Measurements from ENCODE around the gene SLC6A17. TPM values are rescaled to one million over a fixed set of nuclear protein-coding genes. Genes with fewer than 3 reads are reported as not detected.

The SLC6A17 gene
- total and polyA plus RNA-seq, 7 donors = under 0.01 to 0.83 (median 0.36) TPM; not detected in 2

DNA sequence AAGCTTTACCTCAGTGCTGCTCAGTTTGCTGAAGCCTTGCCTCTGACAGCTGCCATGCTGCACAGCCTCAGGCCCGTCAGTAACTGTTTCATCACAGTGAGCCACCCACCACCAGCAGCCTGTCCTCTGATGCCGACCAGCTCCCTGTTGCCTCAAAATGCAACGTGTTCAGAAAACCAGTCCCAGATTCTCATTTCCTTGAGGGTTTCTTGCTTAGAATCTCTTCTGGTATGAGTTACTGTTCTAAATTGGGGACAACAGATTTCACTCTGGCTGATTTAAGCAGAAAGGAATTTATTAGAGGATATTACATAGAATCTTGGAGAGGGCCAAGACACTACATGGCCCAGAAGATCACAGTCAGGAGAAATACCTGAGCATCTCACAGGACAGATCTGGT lies 27.1 kb upstream of the SLC6A17 start:
- no peak for TF ChIP-seq POLR2A (IDR thresholded peaks at IDR 0.05)
- TF ChIP-seq POLR2AphosphoS5 (IDR thresholded peaks at IDR 0.05) = no peak
- TF ChIP-seq CTCF (IDR thresholded peaks at IDR 0.05) = no peak
- H3K4me3 ChIP-seq = no peak overlapping the region
- H3K9me3 ChIP-seq = peaks cover 0 to 5% (median under 1%) of the 10 kb centered on the region in 4 donors
- H3K27me3 ChIP-seq = no peaks in the 10 kb centered on the region
- WGBS, 2 donors = 75 to 78% methylated on average over 3 of the region's 3 CpGs
- DNase-seq = no peak
- no peak overlapping the region for H3K27ac ChIP-seq
- H3K4me1 ChIP-seq = peaks cover 0 to 27% (median 23%) of the 10 kb centered on the region in 4 donors
- intact Hi-C loops (cut with DNase I) = no loop called here
- H3K36me3 ChIP-seq = no peaks in the 10 kb centered on the region

GRCh38 chr1:110125810-110126209 lies 24.5 kb upstream of the SLC6A17 start:
- peaks cover 8 to 17% (median 14%) of the 10 kb centered on the region in 3 donors for H3K27me3 ChIP-seq
- WGBS, 2 donors = 94 to 95% methylated on average over 4 of the region's 4 CpGs
- peaks cover 0 to 5% (median under 1%) of the 10 kb centered on the region in 4 donors for H3K9me3 ChIP-seq
- TF ChIP-seq POLR2AphosphoS5 (IDR thresholded peaks at IDR 0.05) (no peak), EP300 (IDR thresholded peaks at IDR 0.05) (no peak), CTCF (IDR thresholded peaks at IDR 0.05) (no peak), POLR2A (IDR thresholded peaks at IDR 0.05) (no peak)
- intact Hi-C loops (cut with DNase I) = no loop called here
- no peak overlapping the region for H3K4me3 ChIP-seq
- H3K4me1 ChIP-seq = peaks cover 0 to 31% (median 24%) of the 10 kb centered on the region in 4 donors
- DNase-seq = no peak
- H3K36me3 ChIP-seq = no peaks in the 10 kb centered on the region
- no peak overlapping the region for H3K27ac ChIP-seq

GRCh38 chr1:110130113-110130591 lies 20.1 kb upstream of the SLC6A17 start:
- Histone ChIP-seq H3K4me1 (peaks cover 0 to 16% (median 4%) of the 10 kb centered on the region in 4 donors), H3K27me3 (peaks cover 8 to 24% (median 21%) of the 10 kb centered on the region in 3 donors), H3K4me3 (no peak overlapping the region), H3K27ac (no peak overlapping the region), H3K36me3 (no peaks in the 10 kb centered on the region), H3K9me3 (no peaks in the 10 kb centered on the region)
- no peak for DNase-seq
- 3 to 4% methylated on average over 31 of the region's 31 CpGs for WGBS, 2 donors
- intact Hi-C loops (cut with DNase I) = no loop called here
- TF ChIP-seq EP300 (IDR thresholded peaks at IDR 0.05) (no peak), POLR2AphosphoS5 (IDR thresholded peaks at IDR 0.05) (no peak), POLR2A (IDR thresholded peaks at IDR 0.05) (no peak), CTCF (IDR thresholded peaks at IDR 0.05) (no peak)

DNA sequence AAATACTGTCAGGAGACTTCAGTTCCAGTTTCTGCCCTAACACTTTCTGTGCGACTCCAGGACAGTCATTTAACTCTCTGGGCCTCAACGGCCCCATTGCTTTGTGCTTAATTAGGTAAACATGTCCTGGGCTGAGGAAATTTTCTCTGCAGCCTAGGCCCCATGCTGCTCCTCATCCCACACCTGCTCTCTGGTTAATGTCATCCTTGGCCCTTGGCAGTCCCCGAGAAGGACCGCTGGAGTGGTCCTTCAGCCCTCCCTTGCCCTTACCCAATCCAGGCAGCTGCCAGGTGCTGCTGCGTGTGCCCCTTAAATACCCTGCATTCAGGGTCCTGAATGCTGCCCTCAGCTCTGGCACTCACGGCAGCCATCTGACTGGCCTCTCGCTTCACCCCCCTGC lies 19.3 kb upstream of the SLC6A17 start:
- H3K27me3 ChIP-seq = peaks cover 8 to 24% (median 21%) of the 10 kb centered on the region in 3 donors
- no peak overlapping the region for H3K27ac ChIP-seq
- H3K4me3 ChIP-seq = no peak overlapping the region
- H3K9me3 ChIP-seq = no peaks in the 10 kb centered on the region
- intact Hi-C loops (cut with DNase I) = no loop called here
- peaks cover 0 to 16% (median 4%) of the 10 kb centered on the region in 4 donors for H3K4me1 ChIP-seq
- WGBS, 2 donors = 73 to 77% methylated on average over 7 of the region's 7 CpGs
- no peaks in the 10 kb centered on the region for H3K36me3 ChIP-seq
- DNase-seq = no peak
- no peak for TF ChIP-seq POLR2AphosphoS5 (IDR thresholded peaks at IDR 0.05)
- TF ChIP-seq POLR2A (IDR thresholded peaks at IDR 0.05) = no peak
- no peak for TF ChIP-seq EP300 (IDR thresholded peaks at IDR 0.05)
- TF ChIP-seq CTCF (IDR thresholded peaks at IDR 0.05) = no peak

GRCh38 chr1:110132682-110133081 lies 17.6 kb upstream of the SLC6A17 start:
- H3K36me3 ChIP-seq = no peaks in the 10 kb centered on the region
- peaks cover 0 to 16% (median 4%) of the 10 kb centered on the region in 4 donors for H3K4me1 ChIP-seq
- intact Hi-C loops (cut with DNase I) = no loop called here
- H3K4me3 ChIP-seq = no peak overlapping the region
- no peak overlapping the region for H3K27ac ChIP-seq
- no peak for DNase-seq
- no peaks in the 10 kb centered on the region for H3K9me3 ChIP-seq
- TF ChIP-seq CTCF (IDR thresholded peaks at IDR 0.05) (no peak), POLR2AphosphoS5 (IDR thresholded peaks at IDR 0.05) (no peak), EP300 (IDR thresholded peaks at IDR 0.05) (no peak), POLR2A (IDR thresholded peaks at IDR 0.05) (no peak)
- H3K27me3 ChIP-seq = peaks cover 8 to 24% (median 21%) of the 10 kb centered on the region in 3 donors
